Suppressor macrophage (primary cell): ENCODE data around the gene S100A5.
"Not testable (repeated sequence)": the region's sequence is repeated elsewhere in the genome, so short reads cannot be mapped to it uniquely, and the experiment has no call there.

ENCODE experiments used
- DNase-seq, 4 experiments: peaks; one replicate each; pipeline ENCODE4 v3.0.0-alpha.2; 2020 to 2022

Gene S100A5

DNA sequence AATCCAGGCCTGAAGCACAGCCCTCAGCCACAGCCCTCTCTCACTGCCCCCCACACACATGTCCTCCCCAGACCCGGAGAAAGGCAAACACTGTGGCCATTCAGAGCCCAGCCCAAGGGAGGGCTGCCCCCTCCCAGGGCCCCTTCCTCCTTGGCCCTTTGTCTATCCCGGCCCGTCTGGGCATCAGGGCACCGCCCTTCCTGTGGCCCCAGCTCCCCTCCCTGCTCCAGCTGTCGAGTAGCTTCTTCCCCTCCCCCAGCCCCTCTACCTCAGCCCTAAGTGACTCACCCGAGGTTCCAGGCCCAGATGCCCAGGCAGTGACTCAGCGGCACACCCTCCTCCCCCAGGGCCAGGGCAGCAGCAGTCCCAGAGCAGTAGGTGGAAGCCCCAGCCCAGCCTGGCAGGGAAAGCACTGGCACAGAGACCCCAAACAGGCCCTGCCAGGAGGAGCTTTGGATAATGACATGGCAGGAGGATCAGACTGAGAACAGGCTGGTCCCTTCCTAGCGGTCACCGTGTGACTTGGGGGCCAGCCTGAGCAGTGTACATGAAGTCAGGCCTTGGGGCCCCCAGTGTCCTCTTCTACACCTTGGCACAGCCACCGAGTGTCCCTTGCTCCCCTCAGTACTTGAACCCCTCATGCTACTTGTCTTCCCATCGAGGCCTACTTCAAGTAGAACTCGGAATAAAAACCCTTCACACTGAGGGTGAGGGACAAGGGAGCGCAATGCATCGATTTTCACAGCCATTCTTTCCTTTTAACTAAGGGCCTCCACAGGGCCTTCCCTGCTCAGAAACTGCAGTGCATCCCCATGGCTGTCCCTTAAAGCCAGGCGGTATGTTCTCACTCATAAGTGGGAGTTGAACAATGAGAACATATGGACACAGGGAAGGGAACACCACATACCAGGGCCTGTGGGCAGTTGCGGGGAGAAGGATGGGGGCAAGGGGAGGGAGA is 26.0 kb upstream of the S100A5 start:
- DNase-seq: peak; percentile 95 to 97 (median 96)

DNA sequence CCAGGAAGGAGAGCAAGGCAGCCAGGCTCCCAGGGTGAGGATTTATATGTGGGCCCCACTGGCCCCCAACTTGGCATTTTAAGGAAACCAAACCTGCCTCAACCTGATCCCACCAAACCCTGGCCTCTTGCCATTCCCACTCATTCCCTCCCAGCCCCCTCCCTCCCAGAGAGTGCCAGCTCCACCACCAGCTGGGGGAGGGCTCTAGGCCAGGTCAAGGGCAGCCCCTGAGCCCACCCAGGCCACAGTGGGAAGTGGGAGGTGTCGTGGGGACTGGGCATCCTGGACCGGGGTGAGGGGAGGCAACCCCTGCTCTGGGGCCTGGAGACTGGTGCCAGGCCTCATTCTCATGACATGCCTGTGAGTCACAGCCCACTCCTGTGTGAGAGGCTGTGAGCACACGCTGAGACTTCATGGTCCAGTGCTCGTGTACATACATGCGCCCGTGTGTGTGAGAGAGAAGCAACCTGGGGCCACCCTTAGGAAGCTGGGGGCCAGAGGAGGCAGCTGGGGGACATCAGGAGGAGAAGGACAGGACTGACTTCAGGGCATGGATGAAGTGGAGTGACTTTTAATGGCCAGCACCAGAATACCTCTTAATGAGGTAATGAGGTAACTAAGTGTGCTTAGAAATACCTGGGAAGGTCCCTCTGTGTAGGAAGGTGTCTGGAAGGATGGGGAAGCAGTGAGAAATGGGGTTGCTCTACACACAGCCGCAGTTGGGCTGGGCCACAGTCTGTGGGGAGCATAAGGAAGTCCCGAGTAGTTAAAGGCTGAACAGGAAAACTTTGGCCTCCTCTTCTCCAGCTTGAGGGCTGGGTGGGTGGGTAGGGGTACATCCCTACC is 25.0 kb upstream of the S100A5 start, which contains the start of gene S100A2:
Gene S100A2, minus strand, starts transcription at position 316 of the 846 bp plus-strand sequence. CDS start 1,967 bp downstream, outside the sequence.
- peak; percentile 72 to 88 (median 80) for DNase-seq

DNA sequence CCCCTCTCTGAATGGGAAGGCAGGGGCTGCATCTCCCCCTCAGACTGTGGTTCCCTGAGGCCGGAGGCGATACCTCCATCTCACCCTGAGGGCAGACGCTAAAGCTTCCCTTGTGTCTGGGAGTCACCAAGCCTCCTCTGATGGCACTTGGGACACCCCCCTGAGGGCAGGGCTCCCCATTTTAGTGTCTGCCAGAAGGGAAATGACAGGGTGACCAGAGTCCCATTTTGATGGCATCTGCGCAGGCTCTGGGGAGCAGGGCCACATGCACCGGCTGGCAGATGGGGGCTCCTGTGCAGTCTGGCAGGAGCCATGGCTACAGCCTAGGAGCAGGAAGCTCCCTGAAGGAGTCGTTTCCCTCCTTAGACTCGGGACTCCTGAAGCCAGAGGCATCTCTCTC is 23.3 kb upstream of the S100A5 start:
- no peak for DNase-seq

DNA sequence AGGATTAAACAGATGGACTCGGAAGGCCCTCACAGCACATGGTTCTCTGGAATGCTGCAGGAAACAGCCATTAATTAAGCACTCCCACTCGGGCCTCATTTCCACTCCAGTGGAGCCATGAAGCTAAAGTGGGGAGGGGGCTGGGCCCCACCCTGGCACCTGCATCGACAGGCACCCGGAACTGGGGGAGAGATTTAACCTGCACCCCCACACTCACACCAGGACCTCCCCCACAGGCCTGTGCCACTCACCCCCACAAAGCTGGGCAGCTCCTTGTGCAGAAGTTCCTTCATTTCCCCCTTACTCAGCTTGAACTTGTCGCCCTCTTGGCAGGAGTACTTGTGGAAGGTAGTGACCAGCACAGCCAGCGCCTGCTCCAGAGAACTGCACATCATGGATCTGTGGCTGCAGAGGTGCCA is 22.8 kb upstream of the S100A5 start:
- peak; percentile 37 to 67 (median 61) for DNase-seq

DNA sequence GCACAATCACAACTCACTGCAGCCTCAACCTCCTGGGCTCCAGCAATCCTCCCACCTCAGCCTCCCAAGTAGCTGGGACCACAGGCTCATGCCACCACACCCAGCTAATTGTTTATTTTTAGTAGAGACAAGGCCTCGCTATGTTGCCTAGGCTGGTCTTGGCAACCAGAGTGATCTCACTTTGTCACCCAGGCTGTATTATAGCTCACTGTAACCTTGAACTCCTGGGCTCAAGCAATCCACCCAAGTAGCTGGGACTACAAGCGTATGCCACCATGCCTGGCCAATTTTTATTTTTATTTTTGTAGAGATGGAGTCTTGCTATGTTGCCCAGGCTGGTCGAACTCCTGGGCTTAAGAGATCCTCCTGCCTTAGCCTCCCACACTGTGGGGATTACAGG is 21.3 kb upstream of the S100A5 start:
- not testable (repeated sequence) for DNase-seq

DNA sequence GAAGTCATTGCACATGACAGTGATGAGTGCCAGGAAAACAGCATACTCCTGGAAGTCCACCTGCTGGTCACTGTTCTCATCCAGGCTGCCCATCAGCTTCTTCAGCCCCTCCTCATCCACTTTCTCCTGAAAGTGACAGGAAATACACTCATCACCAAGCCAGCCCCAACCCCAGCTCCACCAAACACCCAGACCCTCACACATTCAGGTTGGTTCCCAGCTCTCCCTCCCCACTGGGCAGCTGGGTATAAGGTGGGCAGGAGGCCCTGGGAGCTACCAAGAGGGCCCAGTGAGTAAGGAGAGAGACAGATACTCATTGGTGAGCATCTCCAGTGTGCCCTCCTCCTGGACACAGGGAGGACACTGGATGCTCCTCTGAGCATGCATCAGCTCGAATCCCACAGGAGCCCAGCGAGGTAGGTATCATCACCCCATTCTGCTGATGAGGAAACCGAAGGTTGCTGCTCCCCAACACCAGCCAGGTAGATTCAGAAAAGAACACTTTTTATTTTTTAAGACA is 20.8 kb upstream of the S100A5 start:
- DNase-seq: no peak

DNA sequence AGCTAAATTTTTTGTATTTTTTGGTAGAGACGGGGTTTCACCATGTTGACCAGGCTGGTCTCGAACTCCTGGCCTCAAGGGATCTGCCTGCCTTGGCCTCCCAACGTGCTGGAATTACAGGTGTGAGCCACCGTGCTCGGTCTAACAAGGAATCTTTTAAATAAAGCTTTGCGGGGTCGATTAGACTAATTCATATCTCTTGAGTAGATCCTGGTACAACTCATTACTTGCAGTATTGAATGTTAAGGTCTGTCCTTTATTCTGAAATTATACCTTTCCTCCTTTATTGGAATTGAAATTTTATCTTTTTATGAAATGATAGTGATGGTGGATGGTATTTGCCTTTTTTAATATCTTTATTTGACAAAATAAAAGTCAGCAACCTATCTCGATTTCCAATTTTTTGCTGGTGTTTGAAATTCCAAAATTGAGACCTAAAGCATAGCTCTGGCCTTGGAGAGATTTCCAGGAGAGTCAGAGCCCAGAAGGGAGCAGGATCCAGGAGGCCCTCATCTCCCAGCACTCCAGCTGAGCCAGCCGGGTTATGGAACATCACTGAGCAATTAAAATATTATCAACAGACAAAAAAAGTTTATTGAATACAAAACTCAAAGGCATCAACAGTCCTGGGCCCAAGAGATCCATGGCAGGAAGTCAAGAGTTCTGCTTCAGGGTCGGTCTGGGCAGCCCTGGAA is 20.2 kb upstream of the S100A5 start:
- no peak for DNase-seq

DNA sequence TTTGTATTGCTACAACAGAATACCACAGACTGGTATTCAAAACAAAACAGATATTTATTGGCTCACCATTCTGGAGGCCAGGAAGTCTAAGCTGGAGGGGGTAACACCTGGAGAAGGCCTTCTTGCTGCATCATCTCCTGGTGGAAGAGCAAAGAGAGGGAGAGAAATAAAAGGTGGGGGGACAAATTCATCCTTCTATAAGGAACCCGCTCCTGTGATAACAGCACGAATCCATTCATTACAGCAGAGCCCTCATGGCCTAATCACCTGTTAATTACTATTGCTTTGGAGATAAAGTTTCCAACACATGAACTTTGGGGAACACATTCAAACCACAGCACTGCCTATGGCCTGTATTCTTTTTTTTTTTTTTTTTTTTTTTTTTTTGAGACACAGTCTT is 19.5 kb upstream of the S100A5 start:
- DNase-seq: no peak

DNA sequence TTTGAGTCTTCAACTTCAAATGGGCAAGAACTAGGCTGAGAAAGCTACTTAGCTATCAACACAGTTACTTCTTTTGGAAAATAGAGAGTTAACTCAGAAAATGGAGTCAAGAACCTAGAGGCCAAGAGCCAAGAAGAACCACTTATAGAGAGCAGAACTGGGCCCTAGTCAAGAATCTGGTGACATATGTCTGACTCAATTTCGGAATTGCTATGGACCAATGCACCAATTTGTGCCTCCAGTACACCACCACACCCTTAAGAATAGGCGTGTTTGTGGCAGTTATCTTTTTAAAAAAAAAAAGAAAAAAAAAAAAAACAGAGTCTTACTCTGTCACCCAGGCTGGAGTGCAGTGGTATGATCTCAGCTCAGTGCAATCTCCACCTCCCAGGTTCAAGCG is 17.1 kb upstream of the S100A5 start:
- no peak for DNase-seq

DNA sequence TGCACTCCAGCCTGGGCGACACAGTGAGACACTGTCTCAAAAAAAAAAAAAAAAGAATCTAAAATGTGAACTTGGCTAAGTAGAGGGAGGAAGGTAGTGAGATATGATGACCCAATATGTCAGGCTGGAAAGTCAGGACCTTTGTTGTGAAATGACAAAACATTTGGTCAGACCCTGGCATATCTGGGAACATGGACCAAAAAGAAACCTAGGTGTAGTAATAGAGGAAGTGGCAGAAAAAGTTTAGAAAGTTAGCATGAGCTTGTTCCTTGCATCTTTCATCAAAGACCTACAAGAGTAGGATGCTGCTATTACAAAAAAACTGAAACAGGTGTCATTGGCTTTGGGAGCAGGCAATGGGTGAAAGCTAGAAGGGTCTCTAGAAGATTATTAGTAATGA is 15.6 kb upstream of the S100A5 start:
- DNase-seq: no peak

DNA sequence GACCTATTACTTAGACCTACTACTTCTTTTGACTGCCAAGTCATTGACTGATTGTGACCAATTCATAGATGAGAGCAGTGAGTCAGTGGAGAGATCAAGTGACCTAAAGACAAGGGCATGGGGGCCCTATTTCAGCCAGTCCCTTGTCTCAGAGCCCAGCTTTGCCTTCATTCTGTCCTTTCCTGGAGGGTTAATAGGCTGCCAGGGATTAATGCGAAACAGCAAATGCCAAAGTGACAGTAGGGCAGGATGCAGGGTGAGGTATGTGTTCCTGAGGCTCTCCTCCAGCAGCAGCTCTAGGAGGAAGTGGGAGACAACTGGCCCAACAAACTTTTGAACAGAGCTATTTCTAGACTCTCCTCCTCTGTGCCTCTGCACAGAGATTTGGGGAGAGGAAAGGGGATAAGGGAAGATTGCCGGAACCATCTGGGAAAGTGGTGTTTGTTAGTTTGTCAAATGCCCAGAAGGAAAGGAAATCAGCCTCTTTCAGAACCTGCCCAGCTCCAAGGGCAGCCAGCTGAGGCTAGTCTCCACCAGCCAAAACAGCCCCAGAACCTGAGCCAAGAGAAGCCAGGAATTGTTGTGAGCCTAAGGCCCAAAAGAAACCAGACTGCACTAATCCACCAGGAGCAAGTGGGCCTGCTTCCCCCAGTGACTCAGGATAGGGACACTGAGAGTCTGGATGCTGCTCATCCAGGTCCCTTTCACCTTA is 13.3 kb upstream of the S100A5 start:
- peak in 3 of 4 experiments; percentile 46 to 53 (median 53) for DNase-seq

DNA sequence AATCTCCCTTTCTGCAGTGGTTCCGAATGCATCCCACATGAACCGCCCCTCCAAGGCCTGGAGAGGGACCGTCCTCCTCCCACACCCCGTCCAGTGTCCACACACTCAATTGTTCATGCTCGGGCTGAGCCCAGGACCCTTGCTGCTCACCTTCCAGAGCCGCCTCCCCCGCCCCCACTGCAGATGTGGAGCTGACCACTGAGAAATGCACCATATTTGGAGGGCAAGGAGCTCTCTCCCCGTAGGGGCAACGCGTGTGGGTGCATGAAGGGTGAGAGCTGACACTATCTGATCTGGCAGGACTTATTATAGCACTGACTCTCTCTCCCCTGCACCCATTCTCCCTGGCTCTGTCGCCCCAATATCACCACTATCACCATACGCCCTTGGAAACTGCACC is 12.4 kb upstream of the S100A5 start:
- DNase-seq: no peak

DNA sequence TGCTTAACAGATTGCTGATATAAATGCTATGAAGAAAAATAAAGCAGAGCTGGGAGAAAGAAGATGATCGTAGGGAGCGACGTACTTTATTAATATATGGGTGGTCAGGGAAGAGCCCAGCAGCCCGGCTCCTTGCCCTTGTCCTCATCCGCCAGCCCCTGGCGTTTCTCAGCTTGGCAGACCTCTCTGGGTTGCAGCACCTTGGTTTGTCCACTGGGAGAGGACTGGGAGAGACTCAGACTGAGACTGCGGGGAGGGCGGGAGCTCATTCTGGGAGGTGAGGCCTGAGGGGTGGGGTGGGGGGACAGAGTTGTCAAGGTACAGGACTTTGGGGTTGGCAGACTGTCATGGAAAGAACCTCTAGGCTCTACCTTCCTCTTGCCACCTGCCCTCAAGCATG is 11.6 kb upstream of the S100A5 start:
- DNase-seq: no peak

DNA sequence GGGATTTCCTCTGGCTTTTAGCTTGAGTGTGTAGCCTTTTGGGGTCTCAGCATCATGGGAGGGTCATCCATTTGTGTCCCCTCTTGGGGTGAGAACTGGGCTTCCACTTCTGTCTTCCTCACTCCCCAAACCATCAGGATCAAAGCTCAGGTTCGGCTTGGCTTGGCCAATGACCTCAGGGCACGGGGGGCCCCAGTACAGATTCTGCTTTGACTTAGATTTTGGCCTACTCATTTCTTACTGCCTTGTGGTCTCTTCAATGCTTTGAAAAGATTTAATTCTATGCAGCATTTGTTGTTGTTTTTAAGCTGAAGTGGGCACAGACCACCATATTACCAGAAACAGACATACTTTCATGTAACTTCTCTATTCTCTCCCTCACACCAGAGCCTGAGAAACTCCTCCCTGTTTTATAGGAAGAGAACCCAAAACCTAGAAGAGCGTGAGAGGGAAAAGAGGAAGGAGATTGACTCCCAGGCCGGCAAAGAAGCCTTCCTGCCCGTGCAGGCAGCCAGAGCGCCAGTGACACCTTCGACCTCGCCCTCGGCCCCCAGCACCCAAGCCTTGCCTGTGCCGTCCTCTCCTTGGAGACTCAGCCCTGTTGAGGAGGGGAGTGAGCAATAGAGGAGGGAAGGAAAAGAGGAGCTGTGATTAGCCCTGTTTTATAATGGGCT is 10.2 kb upstream of the S100A5 start:
- DNase-seq: peak; percentile 77 to 91 (median 88)

DNA sequence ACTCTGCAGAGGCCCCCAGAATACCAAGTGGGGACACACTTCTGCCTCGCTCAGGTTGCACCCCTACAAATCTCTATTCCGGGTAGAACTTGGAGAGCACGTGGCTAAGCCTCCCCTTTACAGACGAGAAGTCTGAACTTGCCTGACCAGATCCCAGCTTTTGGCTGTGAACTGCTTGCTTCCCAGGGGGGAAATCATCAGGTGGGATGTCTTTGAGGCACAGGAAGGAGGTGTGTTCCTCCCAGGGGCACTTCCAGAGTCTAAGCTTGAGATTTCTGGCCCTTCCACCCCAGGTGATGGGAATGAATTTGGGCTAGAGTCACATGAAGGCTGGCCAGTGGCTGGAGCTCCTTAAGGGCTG is 9.6 kb upstream of the S100A5 start:
- DNase-seq: no peak

DNA sequence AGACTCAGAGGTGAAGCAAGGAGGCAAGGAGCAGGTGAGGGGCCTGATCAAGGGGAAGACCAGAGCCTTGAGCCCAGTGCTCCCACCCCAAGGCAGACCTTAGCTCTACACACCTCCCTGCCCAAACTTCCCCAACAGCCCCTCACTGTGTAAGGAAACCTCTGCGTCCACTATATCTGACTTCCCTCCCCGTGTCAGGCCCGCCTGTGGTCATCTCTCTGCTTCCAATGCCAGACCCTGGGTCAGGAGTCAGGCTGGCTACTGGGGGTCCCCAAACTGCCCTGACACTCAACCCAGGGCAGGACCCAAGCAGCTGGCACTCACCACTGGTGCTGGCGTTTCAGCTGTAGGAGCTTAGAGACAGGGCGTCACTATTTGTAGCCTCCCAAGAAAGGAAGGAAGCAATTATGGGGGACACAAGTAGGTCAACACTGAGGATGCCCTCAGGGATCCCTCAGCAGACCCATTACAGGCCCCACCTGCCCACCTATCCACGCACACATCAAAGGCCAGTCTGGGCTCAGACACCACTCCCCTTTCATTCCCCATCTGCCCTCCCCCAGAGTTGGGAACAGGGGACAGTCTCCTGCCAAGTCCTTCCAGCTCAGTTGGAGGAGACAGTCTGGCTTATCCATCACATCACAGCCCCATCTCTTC is 9.1 kb upstream of the S100A5 start:
- DNase-seq: no peak

DNA sequence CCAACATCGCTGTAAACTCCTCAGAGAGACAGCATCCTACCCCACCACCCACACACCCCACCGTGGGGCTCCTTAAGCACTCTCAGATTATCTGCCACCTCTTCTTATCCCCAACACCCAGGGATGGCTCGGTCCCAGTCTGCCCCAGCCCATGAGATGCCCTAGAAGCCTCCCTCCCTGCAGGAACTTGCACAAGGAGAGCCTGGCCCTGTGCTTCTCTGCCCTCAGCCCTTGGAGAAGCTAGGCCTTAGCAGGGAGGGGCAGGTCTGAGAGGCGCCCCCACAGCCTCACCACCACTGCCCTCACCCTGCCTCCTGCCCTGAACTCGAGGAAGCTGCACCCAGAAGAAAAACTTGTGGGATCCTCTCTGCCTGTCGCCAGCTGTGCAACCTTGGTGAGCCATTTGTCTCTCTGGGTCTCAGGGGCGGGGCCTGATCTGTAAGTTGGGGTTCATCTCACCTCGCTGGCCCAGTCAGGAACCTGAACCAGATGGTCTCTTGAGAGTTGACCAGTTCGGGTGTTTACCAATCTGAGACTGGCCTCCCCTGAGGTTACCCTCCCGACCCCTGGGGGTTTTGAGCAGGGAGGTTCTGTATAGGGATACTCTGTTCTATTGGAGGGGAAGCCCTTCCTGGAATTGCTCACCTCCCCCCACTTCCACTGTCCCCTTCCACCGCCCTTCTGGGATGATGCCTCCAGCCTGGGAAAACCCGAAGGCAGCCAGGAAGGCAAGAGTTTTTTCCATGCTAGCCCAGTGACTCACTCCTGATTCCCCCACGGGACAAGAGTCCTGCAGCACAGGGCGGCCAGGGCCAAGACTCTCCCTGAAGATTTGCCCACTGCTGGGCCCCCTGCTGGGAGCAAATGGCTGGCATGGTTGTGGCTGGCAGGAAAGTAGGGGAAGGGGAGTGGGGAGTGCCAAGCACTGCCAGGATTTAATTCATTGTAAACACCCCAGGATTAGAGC is 8.3 kb upstream of the S100A5 start, which contains the start of gene S100A3:
Gene S100A3, minus strand, starts transcription at position 537 of the 967 bp plus-strand sequence. CDS start 773 bp downstream, outside the sequence.
- peak in 3 of 4 experiments; percentile 56 to 69 (median 57) for DNase-seq

DNA sequence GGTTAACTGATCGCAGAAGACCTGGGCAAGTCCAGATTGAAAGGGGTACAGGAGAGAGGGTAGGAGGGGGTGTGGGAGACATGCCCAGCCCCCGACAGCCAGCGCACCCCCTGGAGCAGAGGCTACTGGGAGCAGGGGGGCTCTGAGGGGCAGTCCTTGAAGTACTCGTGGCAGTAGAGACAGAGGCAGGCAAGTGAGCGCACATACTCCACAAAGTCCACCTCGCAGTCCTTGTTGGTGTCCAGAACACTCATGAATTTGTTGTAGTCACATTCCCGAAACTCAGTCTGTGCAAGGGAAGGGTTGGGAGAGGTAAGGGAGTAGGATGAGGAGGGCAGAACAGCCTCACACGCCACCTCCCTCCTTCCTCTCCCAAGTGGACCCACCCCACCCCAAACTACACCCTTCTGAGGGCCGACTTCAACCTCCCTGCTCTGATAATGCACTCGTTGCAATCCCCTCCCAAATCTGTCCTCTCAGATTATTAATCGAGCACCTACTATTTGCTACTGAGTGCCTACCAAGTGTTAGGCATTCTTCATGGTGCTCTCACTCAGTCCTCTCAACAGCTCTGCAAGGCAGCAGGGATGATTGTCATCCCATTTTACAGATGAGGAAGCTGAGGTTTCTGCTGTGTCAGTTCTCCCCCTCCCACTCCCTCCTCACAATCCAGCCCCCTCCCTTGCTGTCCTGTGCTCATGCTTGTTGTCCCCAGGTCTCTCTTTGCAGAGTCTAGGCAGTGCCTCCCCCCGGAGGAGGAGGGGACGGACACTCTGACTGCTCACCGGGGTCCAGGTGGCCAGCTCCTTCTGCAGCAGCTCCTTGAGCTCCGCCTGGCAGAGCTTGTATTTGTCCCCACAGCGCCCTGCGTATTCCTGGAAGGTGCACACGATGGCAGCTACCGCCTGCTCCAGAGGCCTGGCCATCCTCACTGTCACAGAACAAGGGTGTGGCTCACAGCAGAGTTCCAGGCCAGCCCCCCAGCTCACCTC is 7.1 kb upstream of the S100A5 start:
- DNase-seq: peak in 3 of 4 experiments; percentile 40 to 52 (median 49)
